Measurements from ENCODE around the gene ZNF362. TPM values are rescaled to one million over a fixed set of nuclear protein-coding genes. Genes with fewer than 3 reads are reported as not detected.
"Not testable (repeated sequence)": the region's sequence is repeated elsewhere in the genome, so short reads cannot be mapped to it uniquely, and the experiment has no call there.

ZNF362 gene
- polyA plus RNA-seq, 1 donor: 33.6 TPM

DNA sequence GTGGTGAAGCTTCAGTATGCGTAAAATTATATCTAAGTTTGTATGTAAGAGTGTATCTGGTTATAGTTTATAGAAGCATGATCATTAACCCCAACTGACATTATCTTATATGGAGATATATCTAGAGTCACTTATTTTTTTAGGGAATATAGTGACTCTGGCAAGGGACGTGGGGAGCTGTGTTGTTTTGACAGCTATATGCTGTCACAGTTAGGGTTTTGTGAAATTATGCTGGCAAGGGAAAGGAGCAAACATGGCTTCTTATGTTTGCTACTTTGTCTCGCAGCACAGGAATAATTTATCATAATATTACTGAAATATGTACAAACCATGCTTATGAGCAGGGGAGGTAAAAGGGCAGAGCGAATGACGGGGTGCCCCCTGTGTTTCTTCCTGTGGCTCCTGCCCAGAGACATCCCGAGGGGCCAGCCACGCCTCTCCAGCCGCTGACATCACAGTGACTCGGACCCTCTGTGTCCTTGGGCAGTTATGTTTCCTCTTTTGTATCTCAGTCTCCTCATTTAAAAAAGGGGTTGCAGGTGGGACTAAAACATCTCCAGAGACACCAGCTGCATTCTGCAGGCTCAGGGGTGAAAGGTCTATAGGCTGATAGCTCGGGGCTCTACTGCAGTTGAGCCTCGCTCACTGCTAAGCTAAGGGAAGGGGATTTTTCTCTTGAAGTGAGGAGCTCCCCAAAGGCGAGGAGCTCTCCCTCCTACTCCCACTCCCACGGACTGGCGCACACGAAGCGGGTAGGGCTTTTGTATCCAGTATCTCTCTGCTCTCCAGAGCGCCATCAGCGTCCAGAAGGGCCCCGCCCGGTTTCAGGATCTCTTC lies 49.7 kb downstream of the ZNF362 start:
- no peak for DNase-seq (ENCODE audit: low read depth)

DNA sequence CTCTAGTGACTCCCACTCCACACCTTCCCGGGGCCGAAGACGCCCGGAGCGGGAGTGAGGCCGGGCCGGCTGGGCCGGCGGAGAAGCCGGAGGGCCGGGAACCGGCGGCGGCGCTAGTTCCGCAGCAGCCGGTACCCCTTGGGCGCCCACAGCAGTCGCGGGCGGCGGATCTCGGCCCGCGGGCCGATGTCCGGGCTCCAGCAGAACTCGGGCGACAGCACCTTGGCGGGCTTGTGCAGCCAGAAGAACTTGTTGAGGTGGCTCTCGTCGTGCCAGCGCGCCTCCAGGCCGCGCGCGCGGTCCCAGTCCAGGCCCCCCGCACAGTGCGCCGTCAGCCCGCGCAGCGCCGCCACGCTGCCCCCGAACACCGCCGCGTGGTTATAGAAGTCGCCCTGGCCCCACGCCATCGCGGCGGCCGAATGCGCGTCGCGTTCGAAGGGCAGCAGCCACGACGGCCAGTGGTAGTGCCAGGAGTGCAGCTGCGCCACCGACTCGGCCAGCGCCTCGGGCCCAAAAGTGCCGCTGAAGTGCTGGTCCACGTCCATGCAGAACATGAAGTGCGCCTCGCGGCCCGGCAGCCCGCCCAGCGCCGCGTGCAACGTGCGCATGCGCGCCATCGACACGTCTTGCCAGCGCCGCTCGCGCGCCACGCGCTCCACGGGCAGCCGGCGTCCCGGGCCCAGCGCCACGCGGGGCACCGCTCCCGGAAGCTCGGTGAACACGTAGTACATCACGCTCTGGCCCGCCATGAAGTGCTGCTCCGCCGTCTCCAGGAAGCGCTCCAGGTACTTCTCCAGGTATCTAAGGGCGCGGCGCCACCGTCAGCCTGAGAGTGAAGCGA lies 50.6 kb downstream of the ZNF362 start:
- DNase-seq (ENCODE audit: low read depth): no peak

DNA sequence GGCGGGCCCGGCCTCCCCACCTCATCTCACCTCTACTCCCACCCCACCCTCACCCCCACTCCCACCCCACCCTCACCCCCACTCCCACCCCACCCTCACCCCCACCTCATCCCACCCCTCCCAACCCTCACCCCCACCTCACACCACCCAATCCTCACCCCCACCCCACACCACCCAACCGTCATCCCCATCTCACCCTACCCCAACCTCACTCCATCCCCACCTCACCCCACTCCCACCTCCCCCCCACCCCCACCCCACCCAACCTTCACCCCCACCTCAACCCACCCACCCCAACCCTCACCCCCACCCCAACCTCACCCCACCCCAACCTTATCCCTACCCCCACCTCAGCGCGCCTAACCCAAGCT lies 51.2 kb downstream of the ZNF362 start:
- no peak for DNase-seq (ENCODE audit: low read depth)

- not testable (repeated sequence) for DNase-seq (ENCODE audit: low read depth)
These were observed 53.1 kb downstream of the ZNF362 start for GRCh38 chr1:33309351-33309750.

- no peak for DNase-seq (ENCODE audit: low read depth)
These were observed 54.4 kb downstream of the ZNF362 start for GRCh38 chr1:33310702-33311101.

GRCh38 chr1:33311706-33312412 lies 55.6 kb downstream of the ZNF362 start:
- DNase-seq (ENCODE audit: low read depth): no peak

DNA sequence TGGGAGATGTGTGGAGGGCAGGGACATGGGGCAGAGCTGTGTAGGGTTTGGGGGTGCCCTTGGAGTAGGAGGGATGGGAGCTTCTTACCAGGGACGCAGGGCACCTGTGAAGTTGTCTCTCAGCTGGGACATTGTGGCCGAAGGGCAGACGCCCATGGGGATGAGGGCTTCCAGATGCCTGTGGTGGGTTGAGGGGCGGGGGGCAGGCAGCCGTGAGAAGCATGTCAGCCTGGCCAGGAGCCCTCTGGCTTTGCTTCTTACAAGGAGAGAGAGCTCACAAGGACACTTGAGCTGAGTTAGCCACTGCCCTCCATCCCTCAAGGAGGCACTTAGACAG lies 56.1 kb downstream of the ZNF362 start:
- DNase-seq (ENCODE audit: low read depth): no peak

DNA sequence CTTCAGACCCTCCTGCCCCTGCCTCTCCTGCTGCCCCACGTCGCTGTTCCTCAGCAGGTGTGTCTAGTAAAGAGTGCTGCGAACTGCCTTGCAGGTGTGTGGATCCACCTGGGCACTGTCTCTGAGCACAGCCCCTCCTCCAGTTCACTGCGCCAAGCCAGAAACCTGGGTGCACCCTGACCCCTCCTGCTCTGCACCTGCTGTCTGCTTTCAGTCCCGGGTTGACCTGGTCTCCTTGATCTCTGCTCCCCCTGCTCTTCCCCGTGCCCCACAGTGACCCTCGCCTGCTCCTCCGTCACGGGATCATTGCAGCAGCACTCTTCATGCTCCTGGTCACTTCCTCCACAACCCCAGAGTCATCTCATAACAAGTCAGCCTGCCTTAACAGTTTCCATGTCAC lies 58.1 kb downstream of the ZNF362 start:
- DNase-seq (ENCODE audit: low read depth): no peak

DNA sequence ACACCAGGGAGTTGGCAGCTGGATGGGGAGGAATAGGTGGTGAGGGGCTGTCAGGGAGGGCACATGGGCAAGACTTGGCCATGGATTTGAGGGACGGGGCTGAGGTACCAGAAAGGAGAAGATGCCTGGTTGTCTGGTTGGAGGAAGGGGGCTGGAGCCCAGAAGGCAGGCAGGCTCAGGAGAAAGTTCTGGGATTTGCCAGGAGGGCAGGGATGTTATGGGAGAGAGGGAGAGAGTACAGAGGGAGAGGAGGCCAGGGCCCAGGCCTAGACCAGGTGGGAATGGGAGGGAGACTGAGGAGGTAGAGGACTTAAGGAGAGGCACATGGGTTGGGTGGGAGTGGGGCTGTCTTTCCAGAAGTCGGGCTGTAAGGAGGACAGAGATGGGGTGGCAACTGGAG lies 60.3 kb downstream of the ZNF362 start:
- DNase-seq (ENCODE audit: low read depth): no peak

DNA sequence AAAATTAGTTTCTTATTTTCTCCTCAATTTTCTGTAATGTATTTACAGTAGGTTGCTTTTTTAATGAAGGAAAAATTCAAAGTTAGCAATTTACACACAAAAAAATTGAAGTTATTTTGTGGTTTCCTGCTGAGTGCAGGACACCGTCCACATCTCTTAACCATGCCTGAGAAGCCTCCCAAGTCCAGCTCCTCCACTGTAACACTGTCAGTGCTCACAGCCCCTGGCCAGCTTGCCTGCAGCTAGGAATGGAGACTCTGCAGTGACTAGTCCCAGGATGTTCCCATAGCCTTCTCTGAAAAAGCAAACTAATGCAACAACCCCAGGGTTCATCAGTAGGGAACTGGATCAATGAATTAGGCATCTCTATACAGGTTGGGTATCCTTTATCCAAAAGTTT lies 61.1 kb downstream of the ZNF362 start:
- DNase-seq (ENCODE audit: low read depth): no peak

GRCh38 chr1:33317946-33318345 lies 61.7 kb downstream of the ZNF362 start:
- DNase-seq (ENCODE audit: low read depth): no peak

GRCh38 chr1:33319186-33319948 lies 63.1 kb downstream of the ZNF362 start:
- no peak for DNase-seq (ENCODE audit: low read depth)

- no peak for DNase-seq (ENCODE audit: low read depth)
These were observed 63.8 kb downstream of the ZNF362 start for GRCh38 chr1:33319949-33320618.

DNA sequence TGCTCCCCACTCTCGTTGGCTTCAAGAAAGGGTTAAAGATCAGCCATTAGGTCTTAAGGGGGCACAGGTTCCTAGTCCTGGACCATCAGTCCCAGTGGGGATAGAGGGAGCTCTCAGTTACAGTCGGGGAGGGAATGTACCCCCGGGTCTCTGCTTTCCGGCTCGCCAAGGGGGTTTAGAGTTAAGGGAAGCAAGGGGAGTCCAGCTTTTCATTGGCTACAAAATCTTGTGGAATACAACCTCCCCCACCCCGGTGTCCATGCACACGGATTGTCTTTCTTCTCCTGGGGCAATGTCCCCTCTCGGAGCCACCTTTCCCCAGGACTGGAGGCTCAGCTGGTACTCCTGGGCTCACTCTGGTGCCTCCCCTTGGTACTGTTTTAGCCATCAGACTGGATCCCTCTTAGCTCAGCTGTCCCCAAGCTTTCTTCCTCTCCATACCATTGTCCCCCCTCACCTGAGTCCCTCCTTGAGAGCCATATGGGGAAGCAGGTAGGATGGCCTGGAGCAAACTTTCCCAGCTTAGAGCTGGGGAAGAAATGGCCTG lies 64.4 kb downstream of the ZNF362 start, which contains the start of gene A3GALT2:
TSS of gene A3GALT2 (minus strand) at position 480 of the 547 bp plus-strand sequence. CDS start at position 480, 0 bp downstream.
- DNase-seq (ENCODE audit: low read depth): no peak

- no peak for DNase-seq (ENCODE audit: low read depth)
These were observed 64.9 kb downstream of the ZNF362 start for GRCh38 chr1:33321178-33321577.

- no peak for DNase-seq (ENCODE audit: low read depth)
These were observed 65.8 kb downstream of the ZNF362 start for GRCh38 chr1:33322109-33322508.

- DNase-seq (ENCODE audit: low read depth): no peak
These were observed 66.7 kb downstream of the ZNF362 start for GRCh38 chr1:33322870-33323585.

DNA sequence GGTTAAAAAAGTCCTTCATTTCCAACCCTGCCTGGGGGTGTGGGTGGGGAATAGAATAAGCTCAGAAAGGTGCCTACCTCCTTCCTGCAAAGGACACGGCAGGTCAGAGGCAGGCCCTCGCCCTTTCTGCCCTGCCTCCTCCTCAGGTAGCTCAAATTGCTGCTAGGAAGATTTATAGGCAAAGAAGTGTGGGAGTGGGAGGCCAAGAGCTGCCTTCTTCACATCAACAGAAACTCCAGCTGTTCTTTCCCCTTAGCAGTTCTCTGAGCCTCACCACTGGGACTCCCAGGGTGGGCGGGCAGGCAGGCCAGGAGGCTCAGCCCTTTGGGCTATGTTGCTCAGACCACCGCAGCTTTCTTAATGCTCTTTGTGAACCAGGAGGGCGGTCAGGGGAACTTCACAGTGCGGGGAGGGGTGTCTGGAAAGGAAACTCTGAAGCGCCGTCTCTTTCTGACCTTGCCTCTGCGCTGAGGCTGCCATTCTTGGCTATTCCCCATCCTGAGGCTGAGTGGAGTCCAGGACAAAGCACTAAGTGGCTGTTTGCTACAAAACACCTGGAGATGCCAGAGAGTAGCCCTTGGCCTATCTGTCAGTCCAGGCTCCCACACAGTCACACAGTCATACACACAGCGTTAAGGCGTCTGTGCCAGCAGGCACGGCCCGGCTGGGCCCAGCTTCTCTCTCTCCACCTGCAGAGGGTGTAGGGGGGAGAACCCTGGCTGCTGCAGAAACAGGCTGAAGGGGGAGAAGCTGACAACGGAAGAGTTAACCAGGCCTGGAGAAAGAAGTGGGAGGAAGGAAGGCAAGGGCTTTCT lies 67.6 kb downstream of the ZNF362 start:
- no peak for DNase-seq (ENCODE audit: low read depth)
